ENCODE results near the gene CACNA2D3. TPM values are rescaled to one million over a fixed set of nuclear protein-coding genes. Genes with fewer than 3 reads are reported as not detected.

Gene CACNA2D3
- total RNA-seq, 4 donors from 2014 or later: 0.27 to 1.5 (median 0.79) TPM

DNA sequence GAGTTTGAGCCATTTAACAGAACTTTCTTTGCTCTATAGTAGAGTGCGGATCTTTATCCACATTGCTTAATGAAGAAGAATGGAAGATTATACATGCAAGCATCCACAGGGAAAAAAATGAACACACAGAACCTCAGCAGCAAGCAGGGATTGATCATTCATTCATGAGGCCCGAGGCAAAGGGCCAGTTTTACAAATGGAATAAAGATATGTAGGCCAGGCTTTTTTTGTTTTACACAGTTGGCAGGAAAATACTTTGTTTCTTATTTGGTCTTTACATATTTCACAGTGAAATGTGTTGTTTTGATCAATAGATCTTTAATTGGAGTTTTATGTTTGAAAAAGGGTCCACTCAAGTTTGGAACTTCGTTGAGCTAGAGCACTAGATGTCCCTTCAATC, 688.0 kb downstream of the CACNA2D3 start:
- 69 to 72% methylated on average over 3 of the region's 3 CpGs for WGBS, 2 donors
- TF ChIP-seq, protein P1, sequence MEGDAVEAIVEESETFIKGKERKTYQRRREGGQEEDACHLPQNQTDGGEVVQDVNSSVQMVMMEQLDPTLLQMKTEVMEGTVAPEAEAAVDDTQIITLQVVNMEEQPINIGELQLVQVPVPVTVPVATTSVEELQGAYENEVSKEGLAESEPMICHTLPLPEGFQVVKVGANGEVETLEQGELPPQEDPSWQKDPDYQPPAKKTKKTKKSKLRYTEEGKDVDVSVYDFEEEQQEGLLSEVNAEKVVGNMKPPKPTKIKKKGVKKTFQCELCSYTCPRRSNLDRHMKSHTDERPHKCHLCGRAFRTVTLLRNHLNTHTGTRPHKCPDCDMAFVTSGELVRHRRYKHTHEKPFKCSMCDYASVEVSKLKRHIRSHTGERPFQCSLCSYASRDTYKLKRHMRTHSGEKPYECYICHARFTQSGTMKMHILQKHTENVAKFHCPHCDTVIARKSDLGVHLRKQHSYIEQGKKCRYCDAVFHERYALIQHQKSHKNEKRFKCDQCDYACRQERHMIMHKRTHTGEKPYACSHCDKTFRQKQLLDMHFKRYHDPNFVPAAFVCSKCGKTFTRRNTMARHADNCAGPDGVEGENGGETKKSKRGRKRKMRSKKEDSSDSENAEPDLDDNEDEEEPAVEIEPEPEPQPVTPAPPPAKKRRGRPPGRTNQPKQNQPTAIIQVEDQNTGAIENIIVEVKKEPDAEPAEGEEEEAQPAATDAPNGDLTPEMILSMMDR (IDR thresholded peaks at IDR 0.05): no peak
- no peak for TF ChIP-seq POLR2A (IDR thresholded peaks at IDR 0.05)
- intact Hi-C loops (cut with DNase I; ENCODE audit: low total_unique reads): no loop called here

GRCh38 chr3:54814224-54814623, 691.9 kb downstream of the CACNA2D3 start:
- TF ChIP-seq, protein P1 (IDR thresholded peaks at IDR 0.05): no peak
- no peak for TF ChIP-seq POLR2A (IDR thresholded peaks at IDR 0.05)
- 92 to 93% methylated on average over 3 of the region's 3 CpGs for WGBS, 2 donors
- no peak for DNase-seq (ENCODE audit: low spot score in 2 of 2)
- intact Hi-C loops (cut with DNase I; ENCODE audit: low total_unique reads): no loop called here
- no peak overlapping the region for H3K4me3 ChIP-seq (ENCODE audit: low read depth, poor library complexity, severe bottlenecking)

More for the DNA sequence above, 688.0 kb downstream of the CACNA2D3 start:
- no peak overlapping the region for H3K4me3 ChIP-seq (ENCODE audit: low read depth, poor library complexity, severe bottlenecking)
- DNase-seq (ENCODE audit: low spot score in 2 of 2): no peak

GRCh38 chr3:54817628-54818027, 695.3 kb downstream of the CACNA2D3 start:
- H3K4me3 ChIP-seq (ENCODE audit: low read depth, poor library complexity, severe bottlenecking): no peak overlapping the region
- no peak for DNase-seq (ENCODE audit: low spot score in 2 of 2)
- intact Hi-C loops (cut with DNase I; ENCODE audit: low total_unique reads): no loop called here
- WGBS, 2 donors: 63 to 81% methylated on average over 1 of the region's 1 CpG
- TF ChIP-seq POLR2A (IDR thresholded peaks at IDR 0.05): no peak
- TF ChIP-seq, protein P1 (IDR thresholded peaks at IDR 0.05): no peak

- 88 to 95% methylated on average over 2 of the region's 2 CpGs for WGBS, 2 donors
- intact Hi-C loops (cut with DNase I; ENCODE audit: low total_unique reads): no loop called here
- TF ChIP-seq, protein P1 (IDR thresholded peaks at IDR 0.05): no peak
- TF ChIP-seq POLR2A (IDR thresholded peaks at IDR 0.05): no peak
- no peak overlapping the region for H3K4me3 ChIP-seq (ENCODE audit: low read depth, poor library complexity, severe bottlenecking)
- DNase-seq (ENCODE audit: low spot score in 2 of 2): no peak
These were observed 696.1 kb downstream of the CACNA2D3 start for GRCh38 chr3:54818486-54818885.

DNA sequence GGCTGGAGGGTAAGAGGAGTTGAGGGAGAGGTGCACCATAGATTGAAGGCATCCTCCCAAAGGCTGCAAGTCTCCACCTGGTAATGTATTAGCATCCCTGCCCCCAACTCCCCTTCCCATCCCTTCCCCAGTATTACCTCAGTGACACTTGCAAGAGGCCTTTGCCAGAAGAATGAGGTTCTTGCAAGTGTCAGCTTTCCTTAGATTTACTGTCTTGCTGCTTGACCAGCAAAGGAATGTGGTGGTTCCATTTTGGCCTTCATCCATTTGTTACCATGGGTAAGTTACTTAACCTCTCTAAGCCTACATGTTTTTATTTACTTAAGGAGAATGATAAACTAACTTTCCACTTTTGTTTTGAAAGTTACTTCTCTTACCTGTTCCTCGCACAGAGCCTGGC, 696.6 kb downstream of the CACNA2D3 start:
- no peak overlapping the region for H3K4me3 ChIP-seq (ENCODE audit: low read depth, poor library complexity, severe bottlenecking)
- no peak for DNase-seq (ENCODE audit: low spot score in 2 of 2)
- intact Hi-C loops (cut with DNase I; ENCODE audit: low total_unique reads): no loop called here
- 93 to 100% methylated on average over 1 of the region's 1 CpG for whole genome bisulfite sequencing, 2 donors
- no peak for TF ChIP-seq POLR2A (IDR thresholded peaks at IDR 0.05)
- TF ChIP-seq, protein P1 (IDR thresholded peaks at IDR 0.05): no peak

DNA sequence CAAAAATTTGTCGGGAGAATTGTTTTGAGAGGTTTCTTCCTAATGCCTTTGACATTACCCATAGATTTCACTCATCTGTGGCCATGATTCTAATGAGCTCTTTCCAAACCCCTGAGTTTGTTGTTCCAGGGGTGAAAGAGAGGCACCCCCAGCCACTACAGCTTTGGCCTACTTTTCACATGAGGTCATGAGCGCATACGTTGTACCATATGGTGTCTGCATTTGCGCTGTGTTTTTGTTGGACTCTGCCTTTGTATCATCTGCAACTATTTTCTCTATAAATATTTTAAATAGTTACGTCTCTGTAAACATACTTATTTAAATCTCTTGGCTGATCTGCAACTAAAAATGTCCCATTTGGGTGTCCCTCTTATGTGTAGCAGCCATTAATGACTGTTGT, 697.6 kb downstream of the CACNA2D3 start:
- intact Hi-C loops (cut with DNase I; ENCODE audit: low total_unique reads): no loop called here
- no peak overlapping the region for H3K4me3 ChIP-seq (ENCODE audit: low read depth, poor library complexity, severe bottlenecking)
- WGBS, 2 donors: 86 to 93% methylated on average over 5 of the region's 5 CpGs
- DNase-seq (ENCODE audit: low spot score in 2 of 2): no peak
- no peak for TF ChIP-seq POLR2A (IDR thresholded peaks at IDR 0.05)
- TF ChIP-seq, protein P1 (IDR thresholded peaks at IDR 0.05): no peak

Data from lower leg skin (tissue), 4 donors.